ENCODE data around the gene RBM34.
"Not testable (repeated sequence)": the region's sequence is repeated elsewhere in the genome, so short reads cannot be mapped to it uniquely, and the experiment has no call there.

Gene RBM34

GRCh38 chr1:235090406-235091069 lies 70.5 kb downstream of the RBM34 start:
- DNase-seq = no peak

GRCh38 chr1:235088907-235089306 lies 72.1 kb downstream of the RBM34 start:
- no peak for DNase-seq

- no peak for DNase-seq
Measured at GRCh38 chr1:235088430-235088829, 72.6 kb downstream of the RBM34 start.

- DNase-seq = no peak
Measured at GRCh38 chr1:235087906-235088305, 73.1 kb downstream of the RBM34 start.

DNA sequence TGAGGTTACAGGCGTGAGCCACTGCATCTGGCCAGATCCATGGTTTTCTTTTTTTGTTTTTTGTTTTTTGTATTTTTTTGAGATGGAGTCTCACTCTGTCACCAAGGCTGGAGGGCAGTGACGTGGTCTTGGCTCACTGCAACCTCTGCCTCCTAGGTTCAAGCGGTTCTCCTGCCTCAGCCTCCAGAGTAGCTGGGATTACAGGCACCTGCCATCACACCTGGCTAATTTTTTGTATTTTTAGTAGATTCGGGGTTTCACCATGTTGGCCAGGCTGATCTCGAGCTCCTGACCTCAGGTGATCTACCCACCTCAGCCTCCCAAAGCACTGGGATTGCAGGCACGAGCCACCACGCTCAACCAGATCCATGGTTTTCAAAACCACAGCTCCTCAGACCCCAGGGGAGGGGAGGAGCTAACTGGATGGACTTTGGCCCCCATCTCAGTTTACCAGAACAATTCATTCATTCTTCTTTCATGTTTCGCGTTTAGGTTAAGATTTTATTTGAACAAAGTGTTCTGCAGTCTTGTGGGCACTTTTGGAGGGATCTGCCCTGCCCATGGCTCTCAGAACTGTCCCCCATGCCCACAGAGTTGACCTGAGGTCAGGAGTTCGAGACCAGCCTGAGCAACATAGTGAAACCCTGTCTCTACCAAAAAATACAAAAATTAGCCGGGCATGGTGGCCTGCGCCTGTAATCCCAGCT lies 75.5 kb downstream of the RBM34 start:
- not testable (repeated sequence) for DNase-seq
